H1 (cell line): ENCODE data around the gene PPA2. TPM values are rescaled to one million over a fixed set of nuclear protein-coding genes. Genes with fewer than 3 reads are reported as not detected.
"Not testable (repeated sequence)": the region's sequence is repeated elsewhere in the genome, so short reads cannot be mapped to it uniquely, and the experiment has no call there.

Experiments used
- CTCF ChIA-PET: fragments of 300-600 bp; sonication (Branson Sonifier 250); formaldehyde crosslinking; loops from one replicate; lab custom pipeline; 2021; ENCODE audit not compliant: partially characterized antibody; lab: Charles Lee
- POLR2A ChIA-PET: fragments of 300-600 bp; sonication (Branson Sonifier 250); formaldehyde crosslinking; loops from one replicate; lab custom pipeline; 2021; ENCODE audit warnings: inconsistent platforms; ENCODE audit not compliant: partially characterized antibody; lab: Charles Lee
- DNase-seq, 2 experiments: peaks; one replicate each; pipeline versions ENCODE4 v3.0.0 to v3.0.0-alpha.2; 2010 to 2022; ENCODE audit warnings: low spot score in 2 of 2, low read depth in 1 of 2, mixed read lengths in 1 of 2
- FAIRE-seq: peaks from 2 replicates; lab custom pipeline; 2011; peaks lifted over from hg19 to GRCh38; lab: Jason Lieb, UNC
- H2AFZ ChIP-seq: 2 replicates; pipeline ENCODE4 v1.8.1; 2012; ENCODE audit warnings: low read length, inconsistent platforms
- H2AK5ac ChIP-seq: 2 replicates; pipeline ENCODE4 v1.6.1; 2013; ENCODE audit warnings: low read depth, low read length
- H2BK120ac ChIP-seq: replicated peaks from 2 replicates; pipeline ENCODE3; 2013; ENCODE audit warnings: low read depth, low read length, inconsistent platforms
- H2BK12ac ChIP-seq: 2 replicates; pipeline ENCODE4 v1.6.1; 2013; ENCODE audit warnings: low read depth, low read length
- H2BK15ac ChIP-seq: 2 replicates; pipeline ENCODE4 v1.6.1; 2013; ENCODE audit warnings: low read length
- H2BK20ac ChIP-seq: 2 replicates; pipeline ENCODE4 v1.6.1; 2013; ENCODE audit warnings: low read length
- H2BK5ac ChIP-seq: 2 replicates; pipeline ENCODE4 v1.6.1; 2013; ENCODE audit warnings: low read depth, low read length
- H3K14ac ChIP-seq: 2 replicates; pipeline ENCODE4 v1.6.1; 2013; ENCODE audit warnings: inconsistent platforms; ENCODE audit not compliant: insufficient read length
- H3K18ac ChIP-seq: 2 replicates; pipeline ENCODE4 v1.6.1; 2013; ENCODE audit warnings: low read length; ENCODE audit errors: extremely low read depth
- H3K23ac ChIP-seq: 2 replicates; pipeline ENCODE4 v1.6.1; 2013; ENCODE audit warnings: inconsistent platforms; ENCODE audit not compliant: insufficient read length
- H3K23me2 ChIP-seq: 2 replicates; pipeline ENCODE4 v1.6.1; 2013; ENCODE audit warnings: low read depth, low read length
- H3K27ac ChIP-seq: 2 replicates; pipeline ENCODE4 v1.6.1; 2011; ENCODE audit warnings: low read depth, low read length, inconsistent platforms
- H3K27me3 ChIP-seq, 4 experiments: replicated peaks in 1 of 4; 1 replicate in 1 of 4; 2 replicates in 3 of 4; pipeline versions ENCODE4 v1.6.1 to v1.8.1; 2011 to 2013; ENCODE audit warnings: low read length in 3 of 4, mild to moderate bottlenecking in 3 of 4, inconsistent platforms in 2 of 4, mixed read lengths in 2 of 4, moderate library complexity in 1 of 4; ENCODE audit not compliant: control insufficient read depth in 3 of 4, insufficient read depth in 3 of 4; ENCODE audit errors: extremely low read depth in 1 of 4
- H3K36me3 ChIP-seq, 4 experiments: 2 replicates each; pipeline versions ENCODE4 v1.6.1 to v1.8.1; 2011 to 2013; ENCODE audit warnings: mild to moderate bottlenecking in 4 of 4, low read length in 3 of 4, moderate library complexity in 2 of 4, control low read depth in 1 of 4, inconsistent platforms in 1 of 4; ENCODE audit not compliant: insufficient read depth in 4 of 4, control insufficient read depth in 2 of 4
- H3K4ac ChIP-seq: replicated peaks from 2 replicates; pipeline ENCODE3; 2013; ENCODE audit warnings: low read length, low read depth, mixed read lengths, inconsistent platforms; ENCODE audit not compliant: insufficient read length
- H3K4me1 ChIP-seq, 4 experiments: replicated peaks in 1 of 4; 1 replicate in 1 of 4; 2 replicates in 3 of 4; pipeline versions ENCODE4 v1.6.1 to v1.8.1; 2011 to 2013; ENCODE audit warnings: low read length in 3 of 4, inconsistent platforms in 2 of 4, mixed read lengths in 1 of 4; ENCODE audit not compliant: insufficient read depth in 4 of 4, control insufficient read depth in 3 of 4
- H3K4me2 ChIP-seq, 2 experiments: 2 replicates each; pipeline versions ENCODE4 v1.6.1 to v1.8.1; 2011 to 2013; ENCODE audit warnings: low read depth in 2 of 2, low read length in 2 of 2, control low read depth in 1 of 2, inconsistent platforms in 1 of 2, mild to moderate bottlenecking in 1 of 2; ENCODE audit not compliant: insufficient read depth in 1 of 2
- H3K4me3 ChIP-seq, 4 experiments: fragments of 200-600, 300-600 bp in 1 of 4; sonication (generic), shearing (Covaris generic), sonication (Bioruptor Twin) in 1 of 4; 2 replicates each; pipeline versions ENCODE4 v1.5.1 to v1.8.1; 2011 to 2016; ENCODE audit warnings: low read length in 4 of 4, low read depth in 3 of 4, control low read depth in 2 of 4, inconsistent platforms in 2 of 4, mild to moderate bottlenecking in 2 of 4, mixed read lengths in 1 of 4, moderate library complexity in 1 of 4; ENCODE audit not compliant: insufficient read depth in 2 of 4; ENCODE audit errors: extremely low read depth in 1 of 4
- H3K56ac ChIP-seq: replicated peaks from 2 replicates; pipeline ENCODE3; 2013; ENCODE audit warnings: low read depth, mild to moderate bottlenecking, mixed read lengths, low read length, inconsistent platforms; ENCODE audit not compliant: insufficient read length
- H3K79me1 ChIP-seq: 2 replicates; pipeline ENCODE4 v1.6.1; 2013; ENCODE audit warnings: low read depth, low read length, control low read depth
- H3K79me2 ChIP-seq, 2 experiments: 2 replicates each; pipeline versions ENCODE4 v1.6.1 to v1.8.1; 2012 to 2013; ENCODE audit warnings: low read length in 2 of 2, mild to moderate bottlenecking in 2 of 2, inconsistent platforms in 1 of 2; ENCODE audit not compliant: insufficient read depth in 2 of 2, control insufficient read depth in 1 of 2
- H3K9ac ChIP-seq, 4 experiments: replicated peaks in 1 of 4; 1 replicate in 1 of 4; 2 replicates in 3 of 4; pipeline versions ENCODE4 v1.6.1 to v1.8.1; 2011 to 2013; ENCODE audit warnings: low read depth in 3 of 4, low read length in 3 of 4, control low read depth in 2 of 4, mild to moderate bottlenecking in 2 of 4, moderate library complexity in 2 of 4, inconsistent platforms in 1 of 4; ENCODE audit errors: extremely low read depth in 1 of 4
- H3K9me3 ChIP-seq, 2 experiments: 2 replicates each; pipeline versions ENCODE4 v1.6.1 to v1.8.1; 2012 to 2013; ENCODE audit warnings: mild to moderate bottlenecking in 2 of 2, moderate library complexity in 2 of 2, control low read depth in 1 of 2, inconsistent platforms in 1 of 2, low read depth in 1 of 2, low read length in 1 of 2, mixed read lengths in 1 of 2; ENCODE audit not compliant: insufficient read depth in 2 of 2
- H4K20me1 ChIP-seq, 2 experiments: replicated peaks in 1 of 2; 2 replicates each; pipeline versions ENCODE3 to v1.8.1; 2011 to 2013; ENCODE audit warnings: inconsistent platforms in 2 of 2, low read length in 2 of 2, mild to moderate bottlenecking in 1 of 2; ENCODE audit not compliant: insufficient read depth in 2 of 2, control insufficient read depth in 1 of 2
- H4K5ac ChIP-seq: 2 replicates; pipeline ENCODE4 v1.6.1; 2013; ENCODE audit warnings: low read length, low read depth, mixed read lengths, inconsistent platforms; ENCODE audit not compliant: insufficient read length
- H4K8ac ChIP-seq: 2 replicates; pipeline ENCODE4 v1.8.0; 2013; ENCODE audit warnings: mild to moderate bottlenecking, moderate library complexity, low read length, inconsistent platforms; ENCODE audit not compliant: insufficient read depth; ENCODE audit errors: extremely low read depth
- H4K91ac ChIP-seq: replicated peaks from 2 replicates; pipeline ENCODE3; 2013; ENCODE audit warnings: low read length, mixed read lengths, inconsistent platforms; ENCODE audit not compliant: insufficient read length
- BCL11A ChIP-seq, 2 experiments: IDR thresholded peaks; one replicate each; pipeline ENCODE4 v1.6.1; 2011; ENCODE audit warnings: low read depth in 2 of 2, low read length in 2 of 2, mild to moderate bottlenecking in 2 of 2
- CREB1 ChIP-seq: IDR thresholded peaks from 2 replicates; pipeline ENCODE4 v1.6.1; 2012; ENCODE audit warnings: inconsistent platforms
- EGR1 ChIP-seq: IDR thresholded peaks from 2 replicates; pipeline ENCODE4 v1.6.1; 2011; ENCODE audit warnings: low read depth, low read length, borderline replicate concordance
- RAD21 ChIP-seq, 2 experiments: IDR thresholded peaks in 1 of 2; conservative IDR thresholded peaks in 1 of 2; 2 replicates each; pipeline ENCODE4 v1.6.1; 2011; ENCODE audit warnings: low read depth in 2 of 2, low read length in 2 of 2, improper control_type of control experiment in 1 of 2, inconsistent platforms in 1 of 2, mild to moderate bottlenecking in 1 of 2, moderate library complexity in 1 of 2
- WGBS, 2 experiments: shearing (Covaris generic) in 1 of 2; methylation state at CpG; one replicate each; pipeline versions ENCODE4 v1.1.6 to v1.1.7; 2013 to 2015; ENCODE audit warnings: low lambda C conversion rate in 2 of 2, mixed read lengths in 2 of 2, inconsistent platforms in 1 of 2, low coverage in 1 of 2, missing lambda C conversion rate in 1 of 2; ENCODE audit not compliant: insufficient replicate concordance in 2 of 2, insufficient coverage in 1 of 2, insufficient read length in 1 of 2; ENCODE audit errors: extremely low coverage in 1 of 2, missing lambda C conversion rate in 1 of 2; 5-methylcytosine and 5-hydroxymethylcytosine counted together
- polyA plus RNA-seq, 7 experiments: library from polyadenylated mRNA; depleted of rRNA in 3 of 7; stranded (reverse) in 5 of 7; unstranded in 2 of 7; fragments of >200 nt in 5 of 7; fragments of 200-250 nt in 2 of 7; gene quantifications; 1 replicate in 5 of 7; 2 replicates in 1 of 7; 4 replicates in 1 of 7; pipeline versions ENCODE4 v1.2.1 to v1.2.3, GENCODE V29; 2011 to 2013; ENCODE audit warnings: missing spikeins in 2 of 7, mixed read lengths in 2 of 7
- total RNA-seq: library from RNA; stranded (reverse); fragmentation: NEBNext Ultra II Directional; extraction: Animal tissue kit (Norgen Biotek cat#: 25700); gene quantifications from 2 replicates; pipeline ENCODE4 v1.2.1, GENCODE V29; 2021
- TF ChIP-seq, protein P1 (sequence below): IDR thresholded peaks from 2 replicates; pipeline ENCODE4 v1.6.1; 2012; ENCODE audit warnings: inconsistent platforms

PPA2 gene
- total and polyA plus RNA-seq, 2 of the 8 experiments (the other 6 are each of a cell fraction or from before 2014, with no cell fraction given) = 24.9 to 62.7 TPM

DNA sequence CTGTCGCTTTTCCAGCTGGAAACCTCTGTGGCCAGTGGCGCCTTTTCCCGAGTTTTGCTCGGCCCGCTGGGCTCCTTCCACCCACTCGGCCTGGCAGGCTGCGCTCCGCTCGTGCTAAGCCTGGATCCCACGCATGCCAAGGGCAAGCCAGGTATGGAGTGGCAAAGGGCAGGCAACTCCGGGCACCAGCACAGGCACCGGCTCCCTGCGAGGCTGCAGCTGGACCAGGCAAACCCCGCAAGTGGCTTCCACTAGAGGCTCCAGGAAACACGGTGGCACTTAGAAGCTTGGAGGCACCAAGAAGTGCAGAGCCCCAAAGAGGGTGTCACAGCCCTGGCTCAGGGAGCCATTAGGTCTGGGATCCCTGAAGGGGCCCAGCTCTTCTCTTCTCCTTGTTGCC is 59.5 kb downstream of the PPA2 start (continued):
- TF ChIP-seq BCL11A (IDR thresholded peaks at IDR 0.05; ENCODE audit: low read depth in 2 of 2, low read length in 2 of 2) = no peak
- no peak for TF ChIP-seq CREB1
- TF ChIP-seq, protein P1, sequence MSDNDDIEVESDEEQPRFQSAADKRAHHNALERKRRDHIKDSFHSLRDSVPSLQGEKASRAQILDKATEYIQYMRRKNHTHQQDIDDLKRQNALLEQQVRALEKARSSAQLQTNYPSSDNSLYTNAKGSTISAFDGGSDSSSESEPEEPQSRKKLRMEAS = no peak
- TF ChIP-seq RAD21 (IDR thresholded peaks at IDR 0.05 in 1 of 2, conservative IDR thresholded peaks at IDR 0.05 in 1 of 2; ENCODE audit: low read depth in 2 of 2, low read length in 2 of 2) = no peak
- no peak for TF ChIP-seq EGR1
- TF ChIP-seq, all 59 proteins: peak for 0

DNA sequence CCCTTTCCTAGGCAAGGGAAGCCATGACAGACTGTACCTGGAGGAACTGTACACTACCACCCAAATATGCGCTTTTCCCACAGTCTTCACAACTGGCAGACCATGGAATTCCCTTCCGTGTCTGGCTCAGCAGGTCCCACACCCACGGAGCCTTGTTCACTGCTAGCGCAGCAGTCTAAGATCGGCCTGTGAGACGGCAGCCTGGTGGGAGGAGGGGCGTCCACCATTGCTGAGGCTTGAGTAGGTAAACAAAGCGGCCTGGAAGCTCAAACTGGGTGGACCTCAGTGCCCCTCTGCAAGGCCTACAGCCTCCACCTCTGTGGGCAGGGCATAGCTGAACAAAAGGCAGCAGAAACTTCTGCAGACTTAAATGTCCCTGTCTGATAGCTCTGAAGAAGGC is 64.7 kb downstream of the PPA2 start:
- not testable (repeated sequence) for H4K5ac ChIP-seq, H3K4me2 ChIP-seq, H3K9me3 ChIP-seq, H3K27ac ChIP-seq, H2AFZ ChIP-seq, H3K79me2 ChIP-seq, FAIRE-seq, H3K4me1 ChIP-seq, H3K4me3 ChIP-seq, DNase-seq, H3K4ac ChIP-seq, H2BK15ac ChIP-seq, H4K20me1 ChIP-seq, H2AK5ac ChIP-seq, H2BK120ac ChIP-seq, H3K36me3 ChIP-seq, H3K79me1 ChIP-seq, H3K27me3 ChIP-seq, H2BK12ac ChIP-seq, H4K91ac ChIP-seq, H3K56ac ChIP-seq, H3K18ac ChIP-seq, H4K8ac ChIP-seq, H3K23ac ChIP-seq, H2BK5ac ChIP-seq, H3K14ac ChIP-seq, H3K23me2 ChIP-seq, H2BK20ac ChIP-seq, H3K9ac ChIP-seq
- ChIA-PET CTCF (interaction anchor here (1.3 kb wide), 1 partner anchor 10 kb away, joined by 3 read pairs; no protein-coding TSS in a partner anchor), POLR2A (interaction anchor here (0.9 kb wide), 1 partner anchor 20 kb away, joined by 3 read pairs; no protein-coding TSS in a partner anchor)
- WGBS, 2 experiments = 89% methylated on average over 8 of the region's 8 CpGs; no CpG with 5 or more reads in 1 of the 2 experiments
